Neuronal stem cell (in vitro differentiated cells): ENCODE measurements around the gene SLC30A4.

ENCODE experiments used
- DNase-seq: peaks from one replicate; pipeline ENCODE4 v3.0.0-alpha.2; 2013; ENCODE audit warnings: low spot score
- H2AFZ ChIP-seq: one replicate; pipeline ENCODE4 v1.6.1; 2013; ENCODE audit warnings: mild to moderate bottlenecking, low read length, inconsistent platforms
- H2AK5ac ChIP-seq: 2 replicates; pipeline ENCODE4 v1.6.1; 2013; ENCODE audit warnings: low read depth, mild to moderate bottlenecking, inconsistent platforms, low read length, moderate library complexity, mixed read lengths
- H2BK120ac ChIP-seq: 2 replicates; pipeline ENCODE4 v1.6.1; 2013; ENCODE audit warnings: low read depth, mild to moderate bottlenecking, inconsistent platforms, low read length, moderate library complexity, mixed read lengths
- H2BK12ac ChIP-seq: one replicate; pipeline ENCODE4 v1.6.1; 2013; ENCODE audit warnings: low read length, inconsistent platforms
- H2BK15ac ChIP-seq: 2 replicates; pipeline ENCODE4 v1.6.1; 2013; ENCODE audit warnings: mild to moderate bottlenecking, low read length, inconsistent platforms, mixed read lengths
- H2BK5ac ChIP-seq: one replicate; pipeline ENCODE4 v1.6.1; 2013; ENCODE audit warnings: inconsistent platforms, mild to moderate bottlenecking, low read length, moderate library complexity
- H3K14ac ChIP-seq: one replicate; pipeline ENCODE4 v1.6.1; 2013; ENCODE audit warnings: low read length, inconsistent platforms
- H3K18ac ChIP-seq: 2 replicates; pipeline ENCODE4 v1.6.1; 2013; ENCODE audit warnings: low read length, inconsistent platforms
- H3K23ac ChIP-seq: 2 replicates; pipeline ENCODE4 v1.6.1; 2013; ENCODE audit warnings: low read depth, mild to moderate bottlenecking, mixed read lengths, low read length, inconsistent platforms; ENCODE audit not compliant: poor library complexity
- H3K27ac ChIP-seq: replicated peaks from 3 replicates; pipeline ENCODE4 v1.5.1; 2013; ENCODE audit warnings: low read length, inconsistent platforms
- H3K27me3 ChIP-seq, 3 experiments: 2 replicates each; pipeline ENCODE4 v1.6.1; 2013; ENCODE audit warnings: low read length in 3 of 3, mild to moderate bottlenecking in 2 of 3, inconsistent platforms in 1 of 3, low read depth in 1 of 3, mixed read lengths in 1 of 3, moderate library complexity in 1 of 3; ENCODE audit not compliant: control insufficient read depth in 3 of 3, insufficient read depth in 3 of 3
- H3K36me3 ChIP-seq, 2 donors: replicated peaks in 1 of 2; 2 replicates each; pipeline ENCODE4 v1.6.1; 2013; ENCODE audit warnings: low read length in 2 of 2; ENCODE audit not compliant: control insufficient read depth in 2 of 2, insufficient read depth in 2 of 2
- H3K4ac ChIP-seq: 2 replicates; pipeline ENCODE4 v1.6.1; 2013; ENCODE audit warnings: inconsistent platforms, mild to moderate bottlenecking, low read length, moderate library complexity
- H3K4me1 ChIP-seq, 2 donors: 1 replicate in 1 of 2; 2 replicates in 1 of 2; pipeline ENCODE4 v1.6.1; 2013; ENCODE audit warnings: low read length in 2 of 2, low read depth in 1 of 2; ENCODE audit not compliant: control insufficient read depth in 2 of 2, insufficient read depth in 1 of 2
- H3K4me2 ChIP-seq: one replicate; pipeline ENCODE4 v1.6.1; 2013; ENCODE audit warnings: mild to moderate bottlenecking, low read length, inconsistent platforms; ENCODE audit not compliant: insufficient read depth, poor library complexity, severe bottlenecking
- H3K4me3 ChIP-seq, 2 donors: 2 replicates each; pipeline ENCODE4 v1.5.1; 2013; ENCODE audit warnings: low read length in 2 of 2, mild to moderate bottlenecking in 2 of 2, inconsistent platforms in 1 of 2, moderate library complexity in 1 of 2
- H3K79me1 ChIP-seq: one replicate; pipeline ENCODE4 v1.6.1; 2013; ENCODE audit warnings: low read depth, mild to moderate bottlenecking, inconsistent platforms, low read length, moderate library complexity
- H3K9ac ChIP-seq: one replicate; pipeline ENCODE4 v1.6.1; 2013; ENCODE audit warnings: mild to moderate bottlenecking, low read depth, low read length, inconsistent platforms; ENCODE audit not compliant: poor library complexity
- H3K9me3 ChIP-seq, 2 donors: replicated peaks in 1 of 2; 2 replicates each; pipeline versions ENCODE3 to v1.6.1; 2013; ENCODE audit warnings: low read length in 2 of 2, mild to moderate bottlenecking in 2 of 2, inconsistent platforms in 1 of 2, low read depth in 1 of 2, mixed read lengths in 1 of 2, moderate library complexity in 1 of 2; ENCODE audit not compliant: control insufficient read depth in 2 of 2, insufficient read depth in 1 of 2
- H4K8ac ChIP-seq: one replicate; pipeline ENCODE4 v1.6.1; 2013; ENCODE audit warnings: low read depth, mild to moderate bottlenecking, inconsistent platforms, low read length, moderate library complexity
- H4K91ac ChIP-seq: one replicate; pipeline ENCODE4 v1.6.1; 2013; ENCODE audit warnings: low read length, low read depth, mild to moderate bottlenecking, inconsistent platforms; ENCODE audit not compliant: poor library complexity
- WGBS, 2 donors: extraction: QIAGEN DNeasy Blood & Tissue Kit; methylation state at CpG; one replicate each; pipeline ENCODE4 v1.1.7; 2013; ENCODE audit warnings: missing lambda C conversion rate in 2 of 2, mixed read lengths in 1 of 2; ENCODE audit not compliant: insufficient read length in 2 of 2, insufficient replicate concordance in 1 of 2; ENCODE audit errors: extremely low coverage in 2 of 2; 5-methylcytosine and 5-hydroxymethylcytosine counted together

SLC30A4 gene

DNA sequence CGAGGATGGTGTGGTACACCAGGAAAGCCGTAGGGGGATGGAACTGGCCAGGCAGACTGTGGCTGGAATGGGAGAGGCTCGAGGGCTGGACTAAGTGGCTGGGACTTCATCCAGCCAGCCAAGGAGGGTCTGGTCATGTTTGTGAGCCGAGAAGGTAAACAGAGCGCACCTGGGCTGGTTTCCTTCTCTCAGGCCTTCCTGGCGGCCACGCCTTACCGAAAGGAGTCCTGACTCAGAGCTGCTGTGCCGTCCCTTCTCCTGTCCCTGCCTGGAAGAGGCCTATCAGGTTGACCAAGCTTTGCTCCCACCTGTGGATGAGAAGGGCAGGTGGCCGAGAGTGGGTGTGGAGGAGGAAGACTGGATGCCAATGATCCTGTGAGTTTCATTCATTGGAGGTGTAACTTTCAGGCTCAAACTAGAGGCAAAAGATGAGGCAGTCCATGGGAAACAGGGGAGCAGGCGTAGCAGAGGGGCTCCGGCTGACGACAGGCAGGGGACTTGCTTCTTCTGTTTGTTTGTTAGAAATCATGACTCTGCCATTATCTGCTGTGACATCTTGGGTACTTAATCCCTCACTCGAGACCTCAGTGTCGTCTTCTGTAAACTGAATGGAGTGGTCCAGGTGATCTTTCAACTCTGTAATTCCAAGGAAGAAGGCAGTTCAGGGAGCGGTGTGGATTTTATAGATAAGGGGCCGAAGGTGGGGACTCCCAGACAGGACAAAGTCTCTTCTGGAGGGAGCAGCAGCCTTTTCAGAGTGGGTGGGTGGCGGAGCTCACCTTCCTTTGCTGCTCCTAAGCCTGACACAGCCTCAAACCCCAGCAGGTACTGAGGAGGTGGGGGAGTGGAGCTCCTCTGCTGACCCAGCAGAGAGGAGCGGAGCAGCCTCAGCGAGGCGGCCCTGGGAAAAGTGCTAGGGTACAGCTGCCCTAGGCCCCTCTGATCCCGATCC lies 72.4 kb downstream of the SLC30A4 start:
- Histone ChIP-seq H2BK12ac (no peak overlapping the region), H3K4me3 (no peak overlapping the region), H3K9me3 (peaks cover 4% of the 10 kb centered on the region in 2 donors), H2AK5ac (peak overlapping the region; percentile 33), H2BK15ac (no peak overlapping the region), H2BK5ac (no peak overlapping the region), H3K9ac (no peak overlapping the region), H2BK120ac (no peak overlapping the region), H3K18ac (no peak overlapping the region), H3K23ac (no peak overlapping the region), H3K79me1 (no peaks in the 10 kb centered on the region), H2AFZ (no peak overlapping the region), H3K4ac (no peak overlapping the region), H3K27ac (no peak overlapping the region), H4K91ac (no peak overlapping the region), H3K4me2 (no peak overlapping the region), H3K27me3 (peaks cover 0 to 37% (median 0%) of the 10 kb centered on the region in 3 experiments), H4K8ac (no peak overlapping the region), H3K4me1 (no peaks in the 10 kb centered on the region), H3K36me3 (no peaks in the 10 kb centered on the region), H3K14ac (no peak overlapping the region)
- no peak for DNase-seq
- WGBS, 2 donors = no CpG with 5 or more reads among the region's 22 CpGs

- Histone ChIP-seq H3K27me3 (peaks cover 0 to 40% (median 0%) of the 10 kb centered on the region in 3 experiments), H3K18ac (no peak overlapping the region), H3K4ac (no peak overlapping the region), H2BK15ac (no peak overlapping the region), H2BK12ac (no peak overlapping the region), H2AK5ac (no peak overlapping the region), H3K9ac (no peak overlapping the region), H3K36me3 (no peaks in the 10 kb centered on the region), H3K4me1 (no peaks in the 10 kb centered on the region), H3K79me1 (no peaks in the 10 kb centered on the region), H2BK120ac (no peak overlapping the region), H4K8ac (no peak overlapping the region), H4K91ac (no peak overlapping the region), H3K4me3 (no peak overlapping the region), H2BK5ac (no peak overlapping the region), H3K4me2 (no peak overlapping the region), H3K23ac (no peak overlapping the region), H3K27ac (no peak overlapping the region), H3K9me3 (peaks cover 4% of the 10 kb centered on the region in 2 donors), H3K14ac (no peak overlapping the region), H2AFZ (no peak overlapping the region)
- no peak for DNase-seq
- no CpG with 5 or more reads among the region's 4 CpGs for WGBS, 2 donors
Measured at GRCh38 chr15:45449395-45449794, 73.2 kb downstream of the SLC30A4 start.

DNA sequence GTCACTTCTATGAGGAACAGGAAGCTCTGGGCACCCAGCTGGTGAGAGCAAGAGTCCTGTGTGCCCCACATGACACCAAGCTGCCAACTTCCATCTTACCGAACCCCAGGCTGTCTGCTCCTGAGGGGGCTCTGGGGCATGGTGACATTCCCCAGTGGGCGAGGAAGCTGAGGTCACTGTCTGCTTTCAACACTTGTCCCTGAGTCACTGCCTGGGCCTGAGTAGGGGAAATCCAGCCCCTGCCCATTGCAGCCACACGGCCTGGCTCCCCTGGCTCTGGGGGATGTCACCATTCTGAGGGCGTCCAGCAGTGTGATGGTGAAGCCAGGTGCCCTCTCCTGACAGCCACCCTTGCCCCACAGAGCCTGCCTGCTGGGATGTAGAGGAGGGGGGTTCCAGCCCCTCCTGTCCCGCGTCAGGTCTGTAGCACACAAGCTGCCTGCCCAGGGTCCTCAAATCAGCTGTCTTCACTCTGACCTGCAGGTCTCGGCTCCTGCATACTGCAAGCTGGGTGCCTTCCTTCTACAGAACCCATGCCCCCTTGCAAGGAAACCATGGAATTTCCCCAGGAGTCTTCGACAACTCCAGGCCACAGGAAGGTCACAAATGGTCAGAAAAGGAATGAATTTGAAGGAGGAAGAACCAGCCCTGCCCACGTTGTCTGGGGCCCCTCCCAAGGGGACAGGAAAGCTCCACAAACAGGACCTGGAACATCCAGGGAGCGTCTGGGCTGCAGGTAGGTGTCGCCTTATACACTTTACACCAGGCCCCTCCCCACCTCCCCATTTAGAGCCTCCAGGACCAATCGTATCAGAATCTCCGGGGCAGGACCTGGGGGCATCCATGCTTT lies 74.3 kb downstream of the SLC30A4 start:
- no peaks in the 10 kb centered on the region for H3K79me1 ChIP-seq
- H3K27ac ChIP-seq = no peak overlapping the region
- peaks cover 0 to 46% (median 0%) of the 10 kb centered on the region in 3 experiments for H3K27me3 ChIP-seq
- H2BK120ac ChIP-seq = no peak overlapping the region
- H2AK5ac ChIP-seq = no peak overlapping the region
- H4K8ac ChIP-seq = peak overlapping the region; percentile 25
- H3K9me3 ChIP-seq = peaks cover 4% of the 10 kb centered on the region in 2 donors
- H3K14ac ChIP-seq = peak overlapping the region; percentile 65
- H3K23ac ChIP-seq = peak overlapping the region; percentile 34
- DNase-seq = no peak
- H2BK5ac ChIP-seq = no peak overlapping the region
- H2AFZ ChIP-seq = peak overlapping the region; percentile 22
- no peaks in the 10 kb centered on the region for H3K36me3 ChIP-seq
- H3K4me1 ChIP-seq = no peaks in the 10 kb centered on the region
- no peak overlapping the region for H3K4me2 ChIP-seq
- peak overlapping the region; percentile 9 for H3K18ac ChIP-seq
- H4K91ac ChIP-seq = no peak overlapping the region
- no peak overlapping the region for H2BK12ac ChIP-seq
- whole genome bisulfite sequencing, 2 donors = no CpG with 5 or more reads among the region's 13 CpGs
- no peak overlapping the region for H3K4me3 ChIP-seq
- H2BK15ac ChIP-seq = no peak overlapping the region
- no peak overlapping the region for H3K4ac ChIP-seq
- peak overlapping the region; percentile 63 for H3K9ac ChIP-seq

- no peak overlapping the region for H3K18ac ChIP-seq
- H3K79me1 ChIP-seq = no peaks in the 10 kb centered on the region
- H2BK5ac ChIP-seq = no peak overlapping the region
- H2BK15ac ChIP-seq = no peak overlapping the region
- no peaks in the 10 kb centered on the region for H3K4me1 ChIP-seq
- H4K8ac ChIP-seq = no peak overlapping the region
- no peak overlapping the region for H3K4ac ChIP-seq
- no peak overlapping the region for H2BK120ac ChIP-seq
- no peak overlapping the region for H3K9ac ChIP-seq
- no peak overlapping the region for H2BK12ac ChIP-seq
- H3K27ac ChIP-seq = no peak overlapping the region
- no peak for DNase-seq
- H4K91ac ChIP-seq = no peak overlapping the region
- H3K9me3 ChIP-seq = no peaks in the 10 kb centered on the region
- WGBS, 2 donors = no CpG with 5 or more reads among the region's 2 CpGs
- no peak overlapping the region for H3K23ac ChIP-seq
- no peak overlapping the region for H3K4me2 ChIP-seq
- no peak overlapping the region for H2AFZ ChIP-seq
- no peak overlapping the region for H3K14ac ChIP-seq
- no peak overlapping the region for H3K4me3 ChIP-seq
- H3K27me3 ChIP-seq = peaks cover 0 to 32% (median 0%) of the 10 kb centered on the region in 3 experiments
- no peaks in the 10 kb centered on the region for H3K36me3 ChIP-seq
- H2AK5ac ChIP-seq = no peak overlapping the region
Measured at GRCh38 chr15:45443645-45444044, 78.9 kb downstream of the SLC30A4 start.
